H1 (cell line): ENCODE results near the gene FHIT. TPM values are rescaled to one million over a fixed set of nuclear protein-coding genes. Genes with fewer than 3 reads are reported as not detected.

Experiments used
- CTCF ChIA-PET: fragments of 300-600 bp; sonication (Branson Sonifier 250); formaldehyde crosslinking; loops from one replicate; lab custom pipeline; 2021; ENCODE audit not compliant: partially characterized antibody; lab: Charles Lee
- POLR2A ChIA-PET: fragments of 300-600 bp; sonication (Branson Sonifier 250); formaldehyde crosslinking; loops from one replicate; lab custom pipeline; 2021; ENCODE audit warnings: inconsistent platforms; ENCODE audit not compliant: partially characterized antibody; lab: Charles Lee
- DNase-seq, 2 experiments: peaks; one replicate each; pipeline versions ENCODE4 v3.0.0 to v3.0.0-alpha.2; 2010 to 2022; ENCODE audit warnings: low spot score in 2 of 2, low read depth in 1 of 2, mixed read lengths in 1 of 2
- FAIRE-seq: peaks from 2 replicates; lab custom pipeline; 2011; peaks lifted over from hg19 to GRCh38; lab: Jason Lieb, UNC
- H2AFZ ChIP-seq: 2 replicates; pipeline ENCODE4 v1.8.1; 2012; ENCODE audit warnings: low read length, inconsistent platforms
- H2AK5ac ChIP-seq: 2 replicates; pipeline ENCODE4 v1.6.1; 2013; ENCODE audit warnings: low read depth, low read length
- H2BK120ac ChIP-seq: replicated peaks from 2 replicates; pipeline ENCODE3; 2013; ENCODE audit warnings: low read depth, low read length, inconsistent platforms
- H2BK12ac ChIP-seq: 2 replicates; pipeline ENCODE4 v1.6.1; 2013; ENCODE audit warnings: low read depth, low read length
- H2BK15ac ChIP-seq: 2 replicates; pipeline ENCODE4 v1.6.1; 2013; ENCODE audit warnings: low read length
- H2BK20ac ChIP-seq: 2 replicates; pipeline ENCODE4 v1.6.1; 2013; ENCODE audit warnings: low read length
- H2BK5ac ChIP-seq: 2 replicates; pipeline ENCODE4 v1.6.1; 2013; ENCODE audit warnings: low read depth, low read length
- H3K14ac ChIP-seq: 2 replicates; pipeline ENCODE4 v1.6.1; 2013; ENCODE audit warnings: inconsistent platforms; ENCODE audit not compliant: insufficient read length
- H3K18ac ChIP-seq: 2 replicates; pipeline ENCODE4 v1.6.1; 2013; ENCODE audit warnings: low read length; ENCODE audit errors: extremely low read depth
- H3K23ac ChIP-seq: 2 replicates; pipeline ENCODE4 v1.6.1; 2013; ENCODE audit warnings: inconsistent platforms; ENCODE audit not compliant: insufficient read length
- H3K23me2 ChIP-seq: 2 replicates; pipeline ENCODE4 v1.6.1; 2013; ENCODE audit warnings: low read depth, low read length
- H3K27ac ChIP-seq: 2 replicates; pipeline ENCODE4 v1.6.1; 2011; ENCODE audit warnings: low read depth, low read length, inconsistent platforms
- H3K27me3 ChIP-seq, 4 experiments: replicated peaks in 1 of 4; 1 replicate in 1 of 4; 2 replicates in 3 of 4; pipeline versions ENCODE4 v1.6.1 to v1.8.1; 2011 to 2013; ENCODE audit warnings: low read length in 3 of 4, mild to moderate bottlenecking in 3 of 4, inconsistent platforms in 2 of 4, mixed read lengths in 2 of 4, moderate library complexity in 1 of 4; ENCODE audit not compliant: control insufficient read depth in 3 of 4, insufficient read depth in 3 of 4; ENCODE audit errors: extremely low read depth in 1 of 4
- H3K36me3 ChIP-seq, 4 experiments: 2 replicates each; pipeline versions ENCODE4 v1.6.1 to v1.8.1; 2011 to 2013; ENCODE audit warnings: mild to moderate bottlenecking in 4 of 4, low read length in 3 of 4, moderate library complexity in 2 of 4, control low read depth in 1 of 4, inconsistent platforms in 1 of 4; ENCODE audit not compliant: insufficient read depth in 4 of 4, control insufficient read depth in 2 of 4
- H3K4ac ChIP-seq: replicated peaks from 2 replicates; pipeline ENCODE3; 2013; ENCODE audit warnings: low read length, low read depth, mixed read lengths, inconsistent platforms; ENCODE audit not compliant: insufficient read length
- H3K4me1 ChIP-seq, 4 experiments: replicated peaks in 1 of 4; 1 replicate in 1 of 4; 2 replicates in 3 of 4; pipeline versions ENCODE4 v1.6.1 to v1.8.1; 2011 to 2013; ENCODE audit warnings: low read length in 3 of 4, inconsistent platforms in 2 of 4, mixed read lengths in 1 of 4; ENCODE audit not compliant: insufficient read depth in 4 of 4, control insufficient read depth in 3 of 4
- H3K4me2 ChIP-seq, 2 experiments: 2 replicates each; pipeline versions ENCODE4 v1.6.1 to v1.8.1; 2011 to 2013; ENCODE audit warnings: low read depth in 2 of 2, low read length in 2 of 2, control low read depth in 1 of 2, inconsistent platforms in 1 of 2, mild to moderate bottlenecking in 1 of 2; ENCODE audit not compliant: insufficient read depth in 1 of 2
- H3K4me3 ChIP-seq, 4 experiments: fragments of 200-600, 300-600 bp in 1 of 4; sonication (generic), shearing (Covaris generic), sonication (Bioruptor Twin) in 1 of 4; 2 replicates each; pipeline versions ENCODE4 v1.5.1 to v1.8.1; 2011 to 2016; ENCODE audit warnings: low read length in 4 of 4, low read depth in 3 of 4, control low read depth in 2 of 4, inconsistent platforms in 2 of 4, mild to moderate bottlenecking in 2 of 4, mixed read lengths in 1 of 4, moderate library complexity in 1 of 4; ENCODE audit not compliant: insufficient read depth in 2 of 4; ENCODE audit errors: extremely low read depth in 1 of 4
- H3K56ac ChIP-seq: replicated peaks from 2 replicates; pipeline ENCODE3; 2013; ENCODE audit warnings: low read depth, mild to moderate bottlenecking, mixed read lengths, low read length, inconsistent platforms; ENCODE audit not compliant: insufficient read length
- H3K79me1 ChIP-seq: 2 replicates; pipeline ENCODE4 v1.6.1; 2013; ENCODE audit warnings: low read depth, low read length, control low read depth
- H3K79me2 ChIP-seq, 2 experiments: 2 replicates each; pipeline versions ENCODE4 v1.6.1 to v1.8.1; 2012 to 2013; ENCODE audit warnings: low read length in 2 of 2, mild to moderate bottlenecking in 2 of 2, inconsistent platforms in 1 of 2; ENCODE audit not compliant: insufficient read depth in 2 of 2, control insufficient read depth in 1 of 2
- H3K9ac ChIP-seq, 4 experiments: replicated peaks in 1 of 4; 1 replicate in 1 of 4; 2 replicates in 3 of 4; pipeline versions ENCODE4 v1.6.1 to v1.8.1; 2011 to 2013; ENCODE audit warnings: low read depth in 3 of 4, low read length in 3 of 4, control low read depth in 2 of 4, mild to moderate bottlenecking in 2 of 4, moderate library complexity in 2 of 4, inconsistent platforms in 1 of 4; ENCODE audit errors: extremely low read depth in 1 of 4
- H3K9me3 ChIP-seq, 2 experiments: 2 replicates each; pipeline versions ENCODE4 v1.6.1 to v1.8.1; 2012 to 2013; ENCODE audit warnings: mild to moderate bottlenecking in 2 of 2, moderate library complexity in 2 of 2, control low read depth in 1 of 2, inconsistent platforms in 1 of 2, low read depth in 1 of 2, low read length in 1 of 2, mixed read lengths in 1 of 2; ENCODE audit not compliant: insufficient read depth in 2 of 2
- H4K20me1 ChIP-seq, 2 experiments: replicated peaks in 1 of 2; 2 replicates each; pipeline versions ENCODE3 to v1.8.1; 2011 to 2013; ENCODE audit warnings: inconsistent platforms in 2 of 2, low read length in 2 of 2, mild to moderate bottlenecking in 1 of 2; ENCODE audit not compliant: insufficient read depth in 2 of 2, control insufficient read depth in 1 of 2
- H4K5ac ChIP-seq: 2 replicates; pipeline ENCODE4 v1.6.1; 2013; ENCODE audit warnings: low read length, low read depth, mixed read lengths, inconsistent platforms; ENCODE audit not compliant: insufficient read length
- H4K8ac ChIP-seq: 2 replicates; pipeline ENCODE4 v1.8.0; 2013; ENCODE audit warnings: mild to moderate bottlenecking, moderate library complexity, low read length, inconsistent platforms; ENCODE audit not compliant: insufficient read depth; ENCODE audit errors: extremely low read depth
- H4K91ac ChIP-seq: replicated peaks from 2 replicates; pipeline ENCODE3; 2013; ENCODE audit warnings: low read length, mixed read lengths, inconsistent platforms; ENCODE audit not compliant: insufficient read length
- TCF12 ChIP-seq: IDR thresholded peaks from 2 replicates; pipeline ENCODE4 v1.6.1; 2011; ENCODE audit warnings: low read depth, mild to moderate bottlenecking, low read length
- WGBS, 2 experiments: shearing (Covaris generic) in 1 of 2; methylation state at CpG; one replicate each; pipeline versions ENCODE4 v1.1.6 to v1.1.7; 2013 to 2015; ENCODE audit warnings: low lambda C conversion rate in 2 of 2, mixed read lengths in 2 of 2, inconsistent platforms in 1 of 2, low coverage in 1 of 2, missing lambda C conversion rate in 1 of 2; ENCODE audit not compliant: insufficient replicate concordance in 2 of 2, insufficient coverage in 1 of 2, insufficient read length in 1 of 2; ENCODE audit errors: extremely low coverage in 1 of 2, missing lambda C conversion rate in 1 of 2; 5-methylcytosine and 5-hydroxymethylcytosine counted together
- polyA plus RNA-seq, 7 experiments: library from polyadenylated mRNA; depleted of rRNA in 3 of 7; stranded (reverse) in 5 of 7; unstranded in 2 of 7; fragments of >200 nt in 5 of 7; fragments of 200-250 nt in 2 of 7; gene quantifications; 1 replicate in 5 of 7; 2 replicates in 1 of 7; 4 replicates in 1 of 7; pipeline versions ENCODE4 v1.2.1 to v1.2.3, GENCODE V29; 2011 to 2013; ENCODE audit warnings: missing spikeins in 2 of 7, mixed read lengths in 2 of 7
- total RNA-seq: library from RNA; stranded (reverse); fragmentation: NEBNext Ultra II Directional; extraction: Animal tissue kit (Norgen Biotek cat#: 25700); gene quantifications from 2 replicates; pipeline ENCODE4 v1.2.1, GENCODE V29; 2021

Gene FHIT
- total and polyA plus RNA-seq, 2 of the 8 experiments (the other 6 are each of a cell fraction or from before 2014, with no cell fraction given), result 1.2 to 3.2 TPM

- Histone ChIP-seq H2BK5ac (no peak overlapping the region), H3K27ac (no peak overlapping the region), H3K4me2 (no peak overlapping the region), H3K36me3 (no peaks in the 10 kb centered on the region), H4K91ac (no peak overlapping the region), H3K9ac (no peak overlapping the region), H3K56ac (no peak overlapping the region), H4K5ac (no peak overlapping the region), H2BK12ac (no peak overlapping the region), H3K4me1 (peaks cover 0 to 3% (median 1%) of the 10 kb centered on the region in 4 experiments; a peak in 2 of 7 replicates), H4K8ac (no peak overlapping the region), H2BK15ac (no peak overlapping the region), H2AFZ (no peak overlapping the region), H3K79me1 (no peaks in the 10 kb centered on the region), H4K20me1 (no peaks in the 10 kb centered on the region), H3K4me3 (no peak overlapping the region), H3K27me3 (no peaks in the 10 kb centered on the region), H3K18ac (no peak overlapping the region), H2AK5ac (no peak overlapping the region), H3K23me2 (no peaks in the 10 kb centered on the region), H3K9me3 (no peaks in the 10 kb centered on the region), H3K14ac (no peak overlapping the region), H3K4ac (no peak overlapping the region), H3K23ac (no peak overlapping the region), H2BK20ac (no peak overlapping the region), H2BK120ac (no peak overlapping the region), H3K79me2 (no peaks in the 10 kb centered on the region)
- FAIRE-seq (no peak), DNase-seq (no peak)
- ChIA-PET POLR2A (no interaction called here), CTCF (interaction anchor here (0.9 kb wide), 1 partner anchor 143 kb away, joined by 3 read pairs; no protein-coding TSS in a partner anchor)
- no peak for TF ChIP-seq TCF12
- WGBS, 2 experiments, result 85% methylated on average over 3 of the region's 3 CpGs; no CpG with 5 or more reads in 1 of the 2 experiments
Observed at GRCh38 chr3:60281970-60282369, 969.3 kb downstream of the FHIT start.
